ENCODE data around the gene VSTM4.

Gene VSTM4

DNA sequence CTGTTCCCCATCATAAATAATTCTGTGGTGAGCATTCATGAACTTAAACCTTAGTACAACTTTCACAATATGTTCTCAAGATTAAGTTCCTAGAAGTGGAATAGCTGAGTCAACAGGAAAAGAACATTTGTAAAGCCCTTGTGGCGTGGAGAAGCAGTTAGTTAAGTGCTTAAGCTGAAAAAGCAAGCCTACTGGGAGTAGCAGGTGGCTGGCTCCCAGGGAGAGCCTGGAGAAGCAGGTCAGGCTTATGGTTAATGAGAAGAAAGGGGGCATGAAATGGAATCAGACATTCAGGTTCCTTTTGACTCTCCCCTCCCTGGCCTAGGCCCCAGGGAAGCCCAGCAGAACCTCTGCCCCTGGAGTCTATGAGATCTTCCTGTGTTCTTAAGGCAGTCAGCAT, 35.3 kb downstream of the VSTM4 start:
- H3F3A ChIP-seq (ENCODE audit: low read depth) = no peaks in the 10 kb centered on the region
- H3K4me1 ChIP-seq (ENCODE audit: insufficient read depth, low read length, poor library complexity, severe bottlenecking) = no peaks in the 10 kb centered on the region
- no peaks in the 10 kb centered on the region for H3K9me2 ChIP-seq (replicated peaks; ENCODE audit: low read depth, low read length)
- H3K79me2 ChIP-seq (ENCODE audit: insufficient read depth, low read length) = no peaks in the 10 kb centered on the region
- H3K9me3 ChIP-seq (ENCODE audit: insufficient read depth, low read depth, low read length) = no peaks in the 10 kb centered on the region
- TF ChIP-seq, protein P1, sequence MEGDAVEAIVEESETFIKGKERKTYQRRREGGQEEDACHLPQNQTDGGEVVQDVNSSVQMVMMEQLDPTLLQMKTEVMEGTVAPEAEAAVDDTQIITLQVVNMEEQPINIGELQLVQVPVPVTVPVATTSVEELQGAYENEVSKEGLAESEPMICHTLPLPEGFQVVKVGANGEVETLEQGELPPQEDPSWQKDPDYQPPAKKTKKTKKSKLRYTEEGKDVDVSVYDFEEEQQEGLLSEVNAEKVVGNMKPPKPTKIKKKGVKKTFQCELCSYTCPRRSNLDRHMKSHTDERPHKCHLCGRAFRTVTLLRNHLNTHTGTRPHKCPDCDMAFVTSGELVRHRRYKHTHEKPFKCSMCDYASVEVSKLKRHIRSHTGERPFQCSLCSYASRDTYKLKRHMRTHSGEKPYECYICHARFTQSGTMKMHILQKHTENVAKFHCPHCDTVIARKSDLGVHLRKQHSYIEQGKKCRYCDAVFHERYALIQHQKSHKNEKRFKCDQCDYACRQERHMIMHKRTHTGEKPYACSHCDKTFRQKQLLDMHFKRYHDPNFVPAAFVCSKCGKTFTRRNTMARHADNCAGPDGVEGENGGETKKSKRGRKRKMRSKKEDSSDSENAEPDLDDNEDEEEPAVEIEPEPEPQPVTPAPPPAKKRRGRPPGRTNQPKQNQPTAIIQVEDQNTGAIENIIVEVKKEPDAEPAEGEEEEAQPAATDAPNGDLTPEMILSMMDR (conservative IDR thresholded peaks at IDR 0.05; ENCODE audit: low read length) = no peak
- TF ChIP-seq EZH2phosphoT487 (IDR thresholded peaks at IDR 0.05; ENCODE audit: borderline replicate concordance) = no peak
- H4K20me1 ChIP-seq (ENCODE audit: insufficient read depth, low read length, poor library complexity, severe bottlenecking) = no peaks in the 10 kb centered on the region
- H3K9ac ChIP-seq (ENCODE audit: low read depth, low read length, poor library complexity, severe bottlenecking) = no peak overlapping the region
- H2AFZ ChIP-seq (ENCODE audit: low read length) = 0 out of 2 replicates have a peak overlapping the region, but pooled peaks have one; percentile 4
- H3K27me3 ChIP-seq (ENCODE audit: insufficient read depth, low read length, poor library complexity, severe bottlenecking) = no peaks in the 10 kb centered on the region
- H3K4me2 ChIP-seq (ENCODE audit: low read depth, low read length, poor library complexity, severe bottlenecking) = no peak overlapping the region
- no peak overlapping the region for H3K4me3 ChIP-seq (ENCODE audit: low read length, poor library complexity, severe bottlenecking)
- H3K36me3 ChIP-seq (ENCODE audit: insufficient read depth, low read length) = no peaks in the 10 kb centered on the region

DNA sequence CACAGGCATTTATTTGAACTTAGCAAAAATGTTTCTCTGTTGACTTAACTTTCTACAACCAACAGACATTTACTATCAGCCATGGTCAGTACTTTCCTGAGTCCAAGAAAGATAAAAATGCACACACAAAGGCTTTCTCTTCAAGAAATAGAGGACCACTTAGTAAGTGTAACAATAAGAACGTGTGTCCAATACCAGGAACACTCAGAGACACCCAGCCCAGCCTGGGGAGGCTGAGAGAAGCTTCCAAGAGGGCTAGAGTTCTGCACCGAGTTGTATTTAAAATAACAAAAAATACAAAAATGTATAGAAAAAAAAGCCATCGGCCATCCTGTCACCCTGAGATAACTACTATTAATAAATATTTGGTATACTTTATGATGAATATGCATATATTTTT, 35.8 kb downstream of the VSTM4 start:
- Histone ChIP-seq H3K4me3 (ENCODE audit: low read length, poor library complexity, severe bottlenecking) (no peak overlapping the region), H3F3A (ENCODE audit: low read depth) (no peaks in the 10 kb centered on the region), H3K27me3 (ENCODE audit: insufficient read depth, low read length, poor library complexity, severe bottlenecking) (no peaks in the 10 kb centered on the region), H3K9me2 (replicated peaks; ENCODE audit: low read depth, low read length) (no peaks in the 10 kb centered on the region), H3K9ac (ENCODE audit: low read depth, low read length, poor library complexity, severe bottlenecking) (no peak overlapping the region), H2AFZ (ENCODE audit: low read length) (no peak overlapping the region), H3K79me2 (ENCODE audit: insufficient read depth, low read length) (no peaks in the 10 kb centered on the region), H3K4me2 (ENCODE audit: low read depth, low read length, poor library complexity, severe bottlenecking) (no peak overlapping the region), H3K36me3 (ENCODE audit: insufficient read depth, low read length) (no peaks in the 10 kb centered on the region), H4K20me1 (ENCODE audit: insufficient read depth, low read length, poor library complexity, severe bottlenecking) (no peaks in the 10 kb centered on the region), H3K9me3 (ENCODE audit: insufficient read depth, low read depth, low read length) (no peaks in the 10 kb centered on the region), H3K4me1 (ENCODE audit: insufficient read depth, low read length, poor library complexity, severe bottlenecking) (no peaks in the 10 kb centered on the region)
- TF ChIP-seq EZH2phosphoT487 (IDR thresholded peaks at IDR 0.05; ENCODE audit: borderline replicate concordance) = no peak
- TF ChIP-seq, protein P1 (conservative IDR thresholded peaks at IDR 0.05; ENCODE audit: low read length) = no peak

DNA sequence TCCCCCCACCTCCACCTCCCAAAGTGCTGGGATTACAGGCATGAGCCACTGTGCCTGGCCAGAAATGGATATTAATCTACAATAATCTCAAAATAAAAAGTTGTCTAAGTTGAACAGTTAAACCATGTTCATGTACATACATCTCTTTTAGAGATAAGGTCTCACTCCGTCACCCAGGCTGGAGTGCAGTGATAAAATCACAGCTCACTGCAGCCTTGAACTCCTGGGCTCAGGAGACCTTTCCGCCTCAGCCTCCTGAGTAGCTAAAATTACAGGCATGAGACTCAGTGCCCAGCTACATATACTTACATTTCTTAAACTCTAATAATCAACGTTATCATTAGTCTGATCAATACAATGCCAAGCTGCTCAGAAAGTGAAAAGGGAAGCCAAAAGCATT, 36.2 kb downstream of the VSTM4 start:
- Histone ChIP-seq H3F3A (ENCODE audit: low read depth) (no peaks in the 10 kb centered on the region), H3K9me2 (replicated peaks; ENCODE audit: low read depth, low read length) (no peaks in the 10 kb centered on the region), H3K9ac (ENCODE audit: low read depth, low read length, poor library complexity, severe bottlenecking) (no peak overlapping the region), H3K4me2 (ENCODE audit: low read depth, low read length, poor library complexity, severe bottlenecking) (no peak overlapping the region), H3K9me3 (ENCODE audit: insufficient read depth, low read depth, low read length) (no peaks in the 10 kb centered on the region), H3K4me1 (ENCODE audit: insufficient read depth, low read length, poor library complexity, severe bottlenecking) (no peaks in the 10 kb centered on the region), H3K36me3 (ENCODE audit: insufficient read depth, low read length) (no peaks in the 10 kb centered on the region), H3K27me3 (ENCODE audit: insufficient read depth, low read length, poor library complexity, severe bottlenecking) (no peaks in the 10 kb centered on the region), H4K20me1 (ENCODE audit: insufficient read depth, low read length, poor library complexity, severe bottlenecking) (no peaks in the 10 kb centered on the region), H2AFZ (ENCODE audit: low read length) (no peak overlapping the region), H3K4me3 (ENCODE audit: low read length, poor library complexity, severe bottlenecking) (no peak overlapping the region), H3K79me2 (ENCODE audit: insufficient read depth, low read length) (no peaks in the 10 kb centered on the region)
- no peak for TF ChIP-seq EZH2phosphoT487 (IDR thresholded peaks at IDR 0.05; ENCODE audit: borderline replicate concordance)
- TF ChIP-seq, protein P1 (conservative IDR thresholded peaks at IDR 0.05; ENCODE audit: low read length) = no peak

All from Loucy (cell line).